ENCODE results near the gene SCRN1.
"Not testable (repeated sequence)": the region's sequence is repeated elsewhere in the genome, so short reads cannot be mapped to it uniquely, and the experiment has no call there.

The SCRN1 gene

DNA sequence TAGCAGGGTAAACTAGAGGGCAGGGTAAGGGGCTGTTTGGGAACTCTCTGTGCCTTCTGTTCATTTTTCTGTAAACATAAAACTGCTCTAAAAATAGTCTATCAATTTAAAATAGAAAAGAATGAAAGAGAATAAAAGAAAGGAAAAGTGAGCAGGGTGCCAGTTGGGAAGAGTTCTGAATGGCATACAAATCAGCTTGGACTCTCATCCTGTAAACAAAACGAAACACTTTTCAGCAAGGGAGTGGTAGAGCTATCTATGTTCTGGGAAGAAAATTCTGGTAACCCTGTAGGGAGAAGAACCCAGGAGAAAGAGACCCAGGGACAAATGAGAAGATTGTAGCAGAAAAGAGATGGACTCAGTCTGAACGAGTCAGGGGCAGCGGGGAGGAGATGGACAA, 24.6 kb downstream of the SCRN1 start:
- DNase-seq, result no peak

DNA sequence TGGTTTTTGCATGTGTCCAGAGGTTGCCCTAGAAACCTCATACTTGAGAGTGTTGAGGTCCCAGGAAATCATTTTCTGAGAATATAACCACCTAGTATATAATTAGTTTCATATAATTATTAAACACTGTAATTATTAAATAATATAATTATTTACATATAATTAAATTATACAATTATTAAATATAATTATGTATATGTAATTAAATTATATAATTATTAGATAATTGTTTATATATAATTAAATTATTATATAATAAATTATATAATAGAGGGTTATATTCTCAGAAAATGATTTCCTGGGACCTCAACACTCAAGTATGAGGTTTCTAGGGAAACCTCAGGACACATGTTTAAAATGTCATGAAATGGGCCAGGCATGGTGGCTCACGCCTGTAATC, 27.6 kb downstream of the SCRN1 start:
- no peak for DNase-seq

DNA sequence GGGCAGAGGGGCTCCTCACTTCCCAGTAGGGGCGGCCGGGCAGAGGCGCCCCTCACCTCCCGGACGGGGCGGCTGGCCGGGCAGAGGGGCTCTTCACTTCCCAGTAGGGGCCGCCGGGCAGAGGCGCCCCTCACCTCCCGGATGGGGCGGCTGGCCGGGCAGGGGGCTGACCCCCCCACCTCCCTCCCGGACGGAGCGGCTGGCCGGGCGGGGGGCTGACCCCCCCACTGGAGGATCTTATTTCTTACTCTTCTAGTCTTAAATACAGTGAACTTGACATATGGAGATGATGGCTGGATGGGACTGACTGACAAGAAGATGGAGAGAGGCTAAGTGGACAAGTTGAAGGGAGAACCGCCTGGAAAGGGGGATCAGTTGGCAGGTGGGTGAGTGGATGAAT, 28.0 kb downstream of the SCRN1 start:
- not testable (repeated sequence) for DNase-seq

DNA sequence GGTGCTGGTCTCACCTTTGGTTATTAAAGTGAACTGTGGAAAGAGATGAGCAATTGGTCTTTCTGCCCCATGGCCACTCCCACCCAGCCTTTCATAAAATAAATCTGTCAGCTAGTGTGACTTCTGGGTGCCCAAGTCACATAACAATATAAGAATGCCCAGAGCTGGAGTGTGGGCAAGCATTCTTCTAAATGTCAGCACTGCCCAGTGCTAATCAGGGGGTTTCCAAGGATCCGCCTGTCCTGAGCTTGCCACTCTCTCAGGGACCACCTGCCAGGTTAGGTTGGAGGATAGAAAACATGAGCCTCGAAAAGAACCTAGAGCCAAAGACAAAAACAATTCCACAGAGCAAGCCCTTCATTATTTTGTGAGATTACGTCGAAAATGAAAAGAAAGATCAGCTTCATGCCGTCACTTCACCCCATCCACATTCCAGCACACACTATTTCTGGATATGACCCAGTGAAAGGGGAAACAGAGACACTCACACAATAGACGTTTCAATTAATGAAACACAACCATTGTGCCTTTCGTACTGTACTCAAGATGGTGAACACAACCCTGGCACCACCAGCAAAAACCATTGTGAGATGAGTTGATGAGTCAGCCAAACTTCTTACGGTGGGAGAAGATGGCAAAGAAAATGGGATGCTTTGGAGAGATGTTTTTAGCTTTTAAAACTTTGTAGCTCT, 30.8 kb downstream of the SCRN1 start:
- no peak for DNase-seq

DNA sequence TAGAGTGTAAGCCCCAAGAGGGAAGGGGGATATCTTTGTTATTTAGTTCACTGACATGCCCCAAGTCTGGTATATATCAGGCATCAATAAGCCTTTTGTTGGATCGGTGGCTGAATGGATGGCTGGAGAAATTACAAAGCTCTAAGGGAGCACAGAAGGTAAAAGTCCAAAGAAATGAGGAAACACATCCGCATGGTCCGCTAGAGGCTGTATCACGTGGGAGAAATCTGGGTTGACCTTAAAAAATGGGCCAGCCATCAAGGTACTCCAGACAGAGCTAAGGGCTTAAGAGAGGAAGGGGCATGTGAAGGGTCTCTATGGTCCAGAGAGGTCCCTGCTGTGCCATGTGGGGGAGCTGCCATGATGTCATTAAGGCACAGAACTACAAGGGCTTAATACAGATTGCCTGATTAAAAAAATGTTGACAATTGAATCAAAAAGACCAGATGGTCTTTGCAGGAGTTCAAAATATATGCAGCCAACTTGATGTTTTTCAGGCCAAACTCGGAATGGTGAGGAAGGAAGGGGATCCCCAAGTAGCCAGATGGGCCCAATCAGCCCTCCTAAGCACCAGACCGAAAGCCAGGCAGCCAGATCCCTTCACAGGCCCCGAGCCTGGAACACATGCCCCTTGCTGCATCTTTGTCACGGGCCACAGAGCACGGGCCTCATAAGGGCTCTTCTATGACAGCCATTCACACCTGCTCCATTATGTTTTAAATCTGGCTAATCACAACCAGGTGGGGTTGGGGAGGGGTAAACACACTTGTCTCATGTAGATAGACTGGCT, 31.9 kb downstream of the SCRN1 start:
- no peak for DNase-seq

DNA sequence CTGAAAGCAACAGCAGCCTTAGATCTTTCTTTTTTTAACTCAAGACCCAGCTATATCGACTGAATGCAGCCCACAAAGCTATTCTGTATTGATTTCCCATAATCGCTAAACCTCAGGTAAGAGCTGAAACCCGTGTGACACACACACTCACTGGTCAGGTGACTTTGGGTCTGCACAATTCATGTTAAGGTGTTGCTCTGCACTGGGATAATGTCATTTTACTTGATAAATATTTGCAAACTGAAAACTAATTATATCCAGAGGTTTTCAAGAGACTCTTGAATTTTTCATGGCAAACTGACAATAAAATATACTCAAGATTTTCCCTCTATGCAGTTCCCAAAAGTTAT, 33.1 kb downstream of the SCRN1 start:
- no peak for DNase-seq

DNA sequence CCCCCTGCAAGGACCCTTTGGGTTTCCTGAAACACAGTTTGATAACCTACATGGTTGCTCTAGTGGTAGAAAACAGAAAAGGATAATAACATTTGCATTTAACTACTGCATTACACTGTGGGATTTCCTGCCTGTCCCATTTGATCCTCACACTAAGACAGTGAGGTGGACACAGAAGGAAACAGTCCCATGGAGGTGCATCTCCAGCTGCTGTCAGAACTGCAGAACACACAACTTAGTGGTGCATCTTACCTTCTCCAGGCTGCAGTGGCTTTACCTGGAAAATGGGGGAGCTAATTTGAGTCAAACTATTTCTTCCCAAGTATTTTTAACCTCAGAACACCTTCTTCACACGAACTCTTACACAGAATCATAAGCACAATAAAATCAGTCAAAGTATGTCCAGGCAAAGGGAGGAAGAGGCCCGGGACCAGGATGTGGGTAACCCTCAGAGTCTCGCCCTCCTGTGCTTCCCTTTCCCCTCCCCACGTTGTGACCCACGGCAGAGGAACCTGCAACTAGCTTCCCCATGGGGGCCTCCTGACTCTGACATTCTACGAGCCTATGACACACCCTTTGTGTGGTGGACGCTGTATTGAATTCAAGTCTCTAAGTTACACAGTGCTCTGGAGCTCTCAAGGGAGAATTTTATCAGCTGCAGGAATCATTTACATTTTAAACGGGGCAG, 33.7 kb downstream of the SCRN1 start:
- peak; percentile 84 for DNase-seq

DNA sequence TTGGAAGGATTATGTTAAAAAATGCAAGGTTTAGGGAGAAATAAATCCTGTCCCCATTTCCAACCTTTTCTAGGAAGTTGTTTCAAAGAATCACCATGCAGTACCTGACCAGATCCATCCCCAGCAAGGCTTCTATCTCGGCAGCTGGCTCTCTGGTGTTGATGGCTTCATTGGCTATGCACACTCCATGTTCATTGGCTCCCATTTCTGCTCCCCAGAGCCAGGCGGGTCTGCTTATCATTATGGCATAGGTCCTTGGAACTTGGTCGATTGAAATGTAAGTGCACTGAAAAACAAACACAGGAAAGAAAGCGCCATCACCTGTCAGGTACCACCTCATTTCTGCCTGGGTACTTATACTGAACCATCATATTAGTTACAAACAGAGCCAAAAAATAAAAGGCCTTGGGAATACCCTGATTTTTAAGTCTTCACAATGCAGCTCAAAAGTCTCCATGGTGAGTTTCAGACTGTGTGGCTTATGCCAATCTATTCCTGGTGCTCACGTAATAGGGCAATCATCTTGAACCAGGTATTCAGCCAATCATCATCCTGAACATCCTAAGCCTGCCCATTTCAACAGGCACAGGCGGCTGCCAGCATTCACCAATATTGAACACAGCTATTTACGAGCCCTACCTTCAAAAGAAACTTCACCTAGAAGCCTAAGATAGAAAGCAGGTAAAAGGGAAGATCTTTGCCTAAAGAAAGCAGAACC, 34.4 kb downstream of the SCRN1 start:
- DNase-seq, result no peak

DNA sequence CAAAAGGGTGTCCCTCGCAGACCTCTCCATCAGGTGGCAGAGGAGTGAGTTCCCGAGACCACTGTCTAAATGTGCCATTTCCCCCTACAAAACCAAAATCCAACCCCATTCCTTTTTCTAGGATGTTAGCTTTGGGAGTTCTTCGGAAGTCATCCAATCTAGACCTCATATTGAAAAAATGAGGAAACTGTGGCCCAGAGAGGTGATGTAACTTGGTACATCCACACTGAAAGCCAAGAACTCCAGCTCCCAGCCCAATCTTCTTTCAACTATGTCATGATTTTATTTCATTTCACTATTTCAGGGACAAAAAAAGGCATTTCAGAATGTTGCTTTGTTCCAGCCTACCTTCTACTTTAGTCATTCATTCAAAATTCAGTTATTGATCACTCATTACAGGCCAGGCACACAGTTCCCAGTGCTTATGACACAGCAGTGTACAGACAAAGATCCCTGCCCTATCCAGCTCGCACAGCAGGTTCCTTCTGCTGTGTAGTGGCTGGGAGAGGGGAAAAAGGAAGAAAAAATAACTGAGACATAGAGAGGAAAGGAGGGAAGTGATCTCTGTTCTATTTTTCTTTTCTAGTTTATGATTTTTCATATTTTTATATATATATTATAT, 35.8 kb downstream of the SCRN1 start:
- DNase-seq, result no peak

DNA sequence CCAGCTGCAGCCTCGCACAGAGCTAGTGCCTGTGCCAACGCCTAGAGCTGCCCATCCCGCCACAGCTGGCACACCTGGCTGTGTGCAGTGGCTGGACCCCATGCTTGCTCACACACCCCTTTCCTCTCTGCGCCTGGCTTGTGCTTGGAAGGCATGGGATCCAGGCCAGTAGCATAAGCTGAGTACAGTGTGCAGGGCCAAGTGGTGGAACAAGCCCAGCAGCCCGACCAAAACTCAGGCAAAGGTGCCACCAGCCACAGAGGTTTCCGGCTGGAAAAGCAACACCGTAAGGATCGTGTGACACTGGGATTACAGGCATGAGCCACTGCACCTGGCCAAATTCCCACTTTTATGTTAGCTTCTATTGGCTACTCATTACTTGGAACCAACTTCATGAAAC, 38.4 kb downstream of the SCRN1 start:
- DNase-seq, result no peak

DNA sequence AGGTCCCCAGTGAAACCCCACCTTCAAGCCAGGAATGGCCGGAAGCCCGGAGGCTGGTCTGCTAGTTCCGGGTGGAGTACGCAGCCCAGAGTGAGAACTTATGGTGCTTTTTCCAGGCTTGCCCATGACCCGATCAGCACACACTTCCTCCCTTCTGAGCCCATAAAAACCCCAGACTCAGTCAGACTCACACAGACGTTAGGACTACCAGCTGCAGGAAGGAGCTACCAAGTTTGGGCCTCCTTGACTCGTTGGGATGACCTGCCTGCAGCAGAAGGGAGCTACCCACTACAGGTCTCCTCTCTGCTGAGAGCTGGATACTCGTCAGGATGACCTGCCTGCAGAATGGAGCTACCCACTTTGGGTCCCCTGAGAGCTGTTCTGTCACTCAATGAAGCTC, 39.1 kb downstream of the SCRN1 start:
- no peak for DNase-seq

DNA sequence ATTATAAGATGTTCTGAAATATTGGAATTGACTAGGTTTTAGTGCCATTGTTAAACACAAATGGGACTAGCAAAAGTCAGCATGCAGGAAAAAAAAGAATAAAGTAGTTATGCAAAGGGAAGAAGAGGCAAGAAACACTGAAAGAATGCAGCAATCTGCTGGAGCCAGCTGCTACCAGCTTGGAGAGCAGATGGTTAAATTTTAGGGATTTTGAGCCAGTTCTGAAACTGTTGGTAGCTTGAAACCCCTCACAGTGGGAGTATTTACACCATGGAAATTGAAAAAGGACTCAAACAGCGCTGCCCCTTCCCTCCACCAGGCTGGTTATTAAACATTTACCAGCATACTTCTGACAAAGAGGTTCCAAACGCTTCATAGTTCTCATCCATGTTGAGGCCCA, 41.0 kb downstream of the SCRN1 start:
- no peak for DNase-seq

DNA sequence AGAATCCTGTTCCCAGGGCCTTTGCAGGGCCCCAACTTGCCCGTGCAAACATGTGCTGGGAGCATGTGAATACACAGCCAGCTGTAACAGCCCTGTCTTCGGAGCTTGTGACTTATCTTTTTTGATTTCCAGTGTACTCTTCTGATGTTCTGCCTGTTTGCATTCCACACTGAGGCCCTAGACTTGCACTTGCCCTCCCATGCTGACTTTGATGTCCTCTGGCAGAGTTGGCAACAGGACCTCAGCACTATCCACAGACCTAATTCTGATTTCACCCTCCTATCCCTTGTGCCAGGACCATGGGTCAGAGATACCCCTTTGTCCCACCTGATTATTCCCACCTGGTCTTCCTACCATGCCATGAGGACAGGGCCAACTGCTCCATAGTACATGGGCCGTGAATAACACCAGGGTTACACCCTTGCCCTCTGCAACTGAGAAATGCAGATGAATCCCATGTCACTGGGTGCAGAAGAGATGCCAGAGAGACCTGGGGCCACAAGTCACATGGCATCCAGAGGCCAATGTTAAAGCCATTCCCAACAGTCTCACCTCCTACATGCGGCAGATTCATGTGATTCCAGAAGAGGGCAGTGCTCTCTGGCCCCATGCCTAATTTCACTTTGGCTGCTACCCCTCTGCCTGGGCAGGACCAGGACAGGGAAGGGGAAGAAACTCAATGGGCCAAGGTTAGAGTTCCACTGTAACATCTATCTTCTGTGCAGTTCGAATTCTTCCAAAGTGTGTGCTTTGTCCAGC, 43.0 kb downstream of the SCRN1 start:
- DNase-seq, result peak; percentile 56

DNA sequence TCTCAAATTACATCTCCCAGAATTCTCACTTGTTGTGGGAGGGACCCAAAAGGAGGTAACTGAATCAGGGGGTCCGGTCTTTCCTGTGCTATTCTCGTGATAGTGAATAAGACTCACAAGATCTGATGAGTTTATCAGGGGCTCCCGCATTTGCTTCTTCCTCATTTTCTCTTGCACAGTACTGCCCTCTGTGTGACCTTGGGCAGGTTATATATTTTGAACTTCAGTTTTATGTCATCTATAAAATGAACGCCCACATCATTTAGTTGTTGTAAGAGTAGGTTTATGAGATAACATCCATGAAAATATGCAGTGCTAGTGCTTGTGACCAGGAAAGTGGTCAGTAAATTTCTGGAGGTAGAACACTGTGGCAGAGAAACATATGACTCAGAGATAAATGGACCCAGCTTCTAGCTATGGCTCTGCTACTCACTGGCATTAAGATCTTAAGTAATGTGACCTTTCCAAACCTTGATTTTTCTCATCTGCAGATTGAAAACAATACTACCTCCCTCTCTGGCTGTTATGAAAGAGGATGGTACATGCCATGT, 44.3 kb downstream of the SCRN1 start:
- no peak for DNase-seq

DNA sequence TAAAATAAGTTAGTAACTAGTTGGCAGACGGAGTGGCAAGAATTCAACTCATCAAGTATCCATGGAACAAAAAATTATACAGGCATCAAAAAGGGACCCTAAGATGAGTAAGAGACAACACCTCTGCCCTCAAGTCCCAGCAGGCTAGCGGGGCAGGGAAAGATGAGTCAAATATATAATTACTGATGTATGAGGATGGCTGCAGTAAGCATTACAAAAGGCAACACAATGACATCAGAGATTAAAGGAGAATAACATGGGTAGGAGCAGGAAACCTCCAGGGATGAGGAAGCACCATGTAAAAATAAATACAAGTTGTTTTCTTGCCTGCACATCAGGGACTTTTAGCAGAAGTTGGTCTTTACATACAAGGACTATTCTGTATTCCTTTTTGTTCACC, 49.4 kb downstream of the SCRN1 start:
- no peak for DNase-seq

DNA sequence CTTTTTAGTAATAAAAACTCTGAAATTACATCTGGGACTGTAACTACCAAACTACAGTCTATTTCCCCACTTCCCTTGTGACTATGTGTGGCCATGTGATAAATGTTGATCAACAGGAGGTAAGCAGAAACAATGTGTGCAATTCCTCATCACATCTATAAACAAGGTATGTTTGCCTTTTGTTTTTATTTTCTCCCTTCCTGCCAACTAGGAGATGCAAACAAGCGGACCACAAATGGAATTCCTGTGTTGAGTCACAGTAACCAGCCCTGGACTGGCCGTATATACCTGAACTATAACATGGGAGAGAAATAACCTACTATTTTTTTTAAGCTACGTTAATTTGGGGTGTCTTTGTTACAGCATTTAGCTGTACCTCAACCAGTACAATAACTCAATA, 52.5 kb downstream of the SCRN1 start:
- DNase-seq, result no peak

DNA sequence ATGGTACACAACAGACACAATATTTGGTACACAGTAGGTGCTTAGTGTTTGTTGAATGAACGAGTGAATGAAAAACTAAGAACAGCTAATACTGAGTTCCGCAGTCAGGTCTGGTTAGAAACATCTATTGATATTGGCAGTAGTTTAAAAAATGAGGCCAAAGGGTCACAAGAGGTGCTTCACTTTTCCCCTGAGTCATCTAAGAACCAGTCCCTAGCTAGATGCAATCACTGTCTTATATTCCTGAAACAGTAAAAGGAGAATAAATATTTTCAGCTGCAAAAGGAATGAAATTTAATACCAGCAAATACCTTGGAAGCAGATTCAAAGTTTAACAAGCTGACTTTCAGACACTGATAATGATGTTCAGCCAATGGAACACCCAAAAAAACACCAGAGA, 54.5 kb downstream of the SCRN1 start:
- no peak for DNase-seq

DNA sequence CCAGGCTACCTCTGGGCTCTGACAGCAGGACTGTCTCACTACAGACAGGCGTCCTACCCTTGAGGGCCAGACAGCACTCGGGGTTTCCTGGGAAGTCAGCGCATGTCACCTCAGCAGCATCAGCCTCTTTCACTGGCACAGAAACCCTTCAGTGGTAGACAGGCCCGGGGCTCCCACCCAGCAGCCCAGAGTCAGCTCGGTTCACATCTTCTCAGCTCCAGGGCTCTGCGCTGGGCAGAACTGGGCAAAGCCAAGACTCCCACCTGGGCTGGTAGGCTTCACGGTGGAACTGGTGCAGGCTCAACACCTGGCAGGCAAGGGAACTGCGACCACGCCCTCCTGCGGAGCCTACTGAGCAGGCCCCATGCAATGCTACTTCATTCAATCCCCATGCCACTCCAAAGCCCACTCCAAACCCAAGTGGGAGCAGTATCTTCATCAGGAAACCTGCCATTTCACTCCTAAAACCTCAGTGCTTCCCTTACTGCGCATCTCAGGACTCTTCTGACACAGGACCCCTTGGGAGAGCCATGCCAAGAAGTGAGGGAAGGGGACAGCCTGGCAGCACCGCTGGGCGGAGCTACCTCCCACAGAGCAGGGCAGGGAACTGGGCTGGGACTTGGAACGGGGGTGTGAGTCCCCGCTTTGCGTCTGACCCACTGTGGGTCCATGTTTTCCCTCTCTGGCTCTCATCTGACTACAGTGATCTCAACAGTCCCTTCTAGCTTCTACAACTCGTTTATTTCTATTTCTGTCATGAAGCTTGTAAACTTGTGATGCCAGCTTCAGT, 60.4 kb downstream of the SCRN1 start:
- no peak for DNase-seq

DNA sequence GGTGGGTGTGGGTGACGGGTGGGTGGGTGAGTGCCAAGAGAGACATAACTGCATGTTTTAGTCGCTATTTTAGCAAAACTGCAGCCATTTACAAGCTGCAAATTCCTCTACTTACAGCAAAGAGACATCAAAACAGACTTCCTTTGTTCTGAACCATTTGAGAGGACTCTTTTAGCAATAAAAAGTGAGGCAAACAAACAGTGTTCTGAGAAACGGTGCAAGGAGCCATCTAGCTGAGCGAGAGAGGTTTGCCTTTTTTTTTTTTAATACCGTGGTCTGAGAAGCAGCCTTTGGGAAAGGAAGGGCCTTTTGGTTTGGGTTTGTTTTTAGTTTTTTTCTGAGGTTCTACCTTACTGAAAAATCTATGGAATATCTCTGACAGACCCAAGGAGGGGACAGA, 62.9 kb downstream of the SCRN1 start:
- no peak for DNase-seq

DNA sequence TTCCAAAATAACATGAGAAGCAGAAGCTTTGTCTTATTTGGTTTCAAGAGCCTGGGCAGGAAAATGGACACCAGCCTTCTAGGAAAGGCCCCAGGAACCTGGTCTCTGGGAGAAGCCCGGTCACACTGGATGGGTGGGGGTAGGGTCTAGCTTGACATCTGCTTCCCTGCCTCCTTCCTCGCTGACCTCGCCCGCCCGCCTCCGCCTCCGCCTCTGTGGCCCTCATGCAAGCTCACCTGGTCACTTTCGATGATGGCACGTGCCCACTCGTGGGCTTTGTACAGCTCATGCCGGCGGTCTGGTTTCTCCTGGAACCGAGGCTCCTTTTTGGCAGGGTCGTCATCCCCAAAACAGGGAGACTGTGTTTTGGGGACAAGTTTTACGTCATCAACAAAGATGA, 63.4 kb downstream of the SCRN1 start:
- DNase-seq, result no peak

DNA sequence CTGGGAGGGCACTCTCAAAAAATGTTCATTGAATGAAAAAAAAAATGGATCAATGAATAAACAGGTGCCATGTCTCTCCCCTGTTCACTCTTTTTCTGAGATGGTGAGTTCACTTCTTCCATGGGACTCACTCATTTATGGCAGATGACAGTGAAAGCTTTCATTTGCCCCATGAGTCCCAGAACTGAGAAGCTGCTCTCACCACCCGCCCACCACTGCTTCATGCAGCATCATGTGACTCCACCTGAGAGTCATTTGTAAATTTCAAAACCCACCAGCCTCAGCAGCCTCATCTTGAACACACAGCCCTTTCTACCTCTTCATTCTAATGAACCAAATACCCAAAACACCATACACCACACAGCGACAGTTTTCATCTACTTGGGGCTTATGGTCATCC, 64.9 kb downstream of the SCRN1 start:
- DNase-seq, result no peak
